Glomerular visceral epithelial cell (primary cell): ENCODE data around the gene TTC14.
A peak's percentile ranks its signal among the peaks of the same experiment; 100 is the strongest.
"Not testable (repeated sequence)": the region's sequence is repeated elsewhere in the genome, so short reads cannot be mapped to it uniquely, and the experiment has no call there.

Source experiments
- DNase-seq: peaks from one replicate; pipeline ENCODE4 v3.0.0-alpha.2; 2016; ENCODE audit errors: extremely low spot score

Gene TTC14, protein sequence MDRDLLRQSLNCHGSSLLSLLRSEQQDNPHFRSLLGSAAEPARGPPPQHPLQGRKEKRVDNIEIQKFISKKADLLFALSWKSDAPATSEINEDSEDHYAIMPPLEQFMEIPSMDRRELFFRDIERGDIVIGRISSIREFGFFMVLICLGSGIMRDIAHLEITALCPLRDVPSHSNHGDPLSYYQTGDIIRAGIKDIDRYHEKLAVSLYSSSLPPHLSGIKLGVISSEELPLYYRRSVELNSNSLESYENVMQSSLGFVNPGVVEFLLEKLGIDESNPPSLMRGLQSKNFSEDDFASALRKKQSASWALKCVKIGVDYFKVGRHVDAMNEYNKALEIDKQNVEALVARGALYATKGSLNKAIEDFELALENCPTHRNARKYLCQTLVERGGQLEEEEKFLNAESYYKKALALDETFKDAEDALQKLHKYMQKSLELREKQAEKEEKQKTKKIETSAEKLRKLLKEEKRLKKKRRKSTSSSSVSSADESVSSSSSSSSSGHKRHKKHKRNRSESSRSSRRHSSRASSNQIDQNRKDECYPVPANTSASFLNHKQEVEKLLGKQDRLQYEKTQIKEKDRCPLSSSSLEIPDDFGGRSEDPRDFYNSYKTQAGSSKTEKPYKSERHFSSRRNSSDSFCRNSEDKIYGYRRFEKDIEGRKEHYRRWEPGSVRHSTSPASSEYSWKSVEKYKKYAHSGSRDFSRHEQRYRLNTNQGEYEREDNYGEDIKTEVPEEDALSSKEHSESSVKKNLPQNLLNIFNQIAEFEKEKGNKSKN

DNA sequence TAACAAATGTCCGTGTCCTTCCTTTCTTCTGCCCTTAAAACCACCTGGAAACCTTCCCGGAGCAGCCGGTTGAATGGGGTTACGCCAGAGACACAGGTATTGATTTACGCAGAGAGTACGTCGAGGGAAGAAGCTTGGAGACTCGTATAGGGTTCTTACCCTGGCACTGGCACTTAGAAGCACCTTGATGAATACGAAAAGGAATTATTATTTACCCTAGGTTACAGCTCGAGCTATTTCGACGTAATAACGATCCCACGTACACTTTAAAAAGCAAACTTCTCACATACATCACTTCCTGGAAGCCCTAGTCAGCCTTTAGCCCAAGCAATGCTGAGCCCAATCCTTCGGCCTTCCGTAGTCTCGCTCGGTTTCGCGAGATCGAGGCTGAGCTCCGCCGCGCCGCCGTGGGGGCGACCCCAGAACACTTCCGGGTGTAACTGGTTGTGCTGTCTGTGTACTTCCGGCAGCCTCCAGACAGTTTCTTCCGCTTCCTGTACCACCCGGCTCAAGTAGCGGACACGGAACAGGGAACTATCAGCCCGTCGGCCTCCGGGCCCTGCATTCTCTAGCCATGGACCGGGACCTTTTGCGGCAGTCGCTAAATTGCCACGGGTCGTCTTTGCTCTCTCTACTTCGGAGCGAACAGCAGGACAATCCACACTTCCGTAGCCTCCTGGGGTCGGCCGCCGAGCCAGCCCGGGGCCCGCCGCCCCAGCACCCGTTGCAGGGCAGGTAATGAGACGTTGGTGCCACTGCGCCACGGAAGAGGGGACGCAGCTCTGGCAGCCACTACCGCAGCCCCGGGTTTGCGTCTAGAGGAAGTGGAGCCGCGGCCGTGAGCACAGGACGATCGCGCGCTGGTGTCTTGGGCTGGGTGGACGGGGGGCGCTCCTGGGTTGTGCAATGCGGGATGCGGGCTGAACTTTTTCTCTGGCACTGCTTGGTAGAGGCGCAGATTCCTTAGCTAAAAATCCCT, at the start of gene TTC14:
TTC14 (plus strand) TSS at position 476 of the 979 bp plus-strand sequence; CDS start at position 575, 99 bp downstream.
- peak; percentile 95 for DNase-seq

DNA sequence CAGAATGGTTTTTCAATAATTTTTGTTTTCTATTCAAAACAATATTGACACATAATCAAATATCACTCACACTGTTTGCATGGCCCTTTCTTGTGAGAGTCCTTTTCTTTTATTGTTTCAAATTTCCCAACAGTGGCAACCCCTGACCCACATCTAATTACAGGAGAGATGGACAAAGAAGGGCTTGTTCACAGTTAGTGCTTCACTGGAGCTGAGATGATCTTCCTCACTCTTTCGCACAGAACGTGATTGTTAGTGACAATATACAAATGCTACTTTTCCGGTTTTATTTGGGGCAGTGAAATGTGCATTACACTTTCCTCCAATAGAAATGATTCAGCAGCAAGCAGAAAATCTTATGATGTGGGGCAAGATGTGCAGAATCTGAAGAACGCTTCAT, 38.6 kb upstream of the TTC14 start:
- no peak for DNase-seq

DNA sequence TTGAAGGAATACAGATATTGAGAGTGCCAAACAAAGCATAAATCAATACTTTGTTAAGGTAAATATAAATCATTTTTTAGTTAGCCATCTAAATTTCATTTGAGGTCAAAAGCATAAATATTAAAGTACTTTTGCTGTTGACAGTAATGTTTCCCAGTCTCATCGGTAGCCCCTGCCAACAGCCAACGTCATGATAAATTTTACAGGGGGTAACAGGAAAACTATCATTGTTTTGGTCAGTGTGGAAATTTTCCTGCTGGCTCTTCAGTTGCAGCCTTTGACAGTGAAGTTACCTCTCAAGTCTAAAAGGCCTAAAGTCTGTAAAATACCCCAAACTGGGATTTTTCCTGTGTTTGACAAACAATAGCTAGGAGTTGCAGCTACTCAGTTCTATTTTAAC, 37.3 kb upstream of the TTC14 start:
- DNase-seq, result no peak

GRCh38 chr3:180570238-180570637, 31.7 kb upstream of the TTC14 start:
- DNase-seq, result no peak

DNA sequence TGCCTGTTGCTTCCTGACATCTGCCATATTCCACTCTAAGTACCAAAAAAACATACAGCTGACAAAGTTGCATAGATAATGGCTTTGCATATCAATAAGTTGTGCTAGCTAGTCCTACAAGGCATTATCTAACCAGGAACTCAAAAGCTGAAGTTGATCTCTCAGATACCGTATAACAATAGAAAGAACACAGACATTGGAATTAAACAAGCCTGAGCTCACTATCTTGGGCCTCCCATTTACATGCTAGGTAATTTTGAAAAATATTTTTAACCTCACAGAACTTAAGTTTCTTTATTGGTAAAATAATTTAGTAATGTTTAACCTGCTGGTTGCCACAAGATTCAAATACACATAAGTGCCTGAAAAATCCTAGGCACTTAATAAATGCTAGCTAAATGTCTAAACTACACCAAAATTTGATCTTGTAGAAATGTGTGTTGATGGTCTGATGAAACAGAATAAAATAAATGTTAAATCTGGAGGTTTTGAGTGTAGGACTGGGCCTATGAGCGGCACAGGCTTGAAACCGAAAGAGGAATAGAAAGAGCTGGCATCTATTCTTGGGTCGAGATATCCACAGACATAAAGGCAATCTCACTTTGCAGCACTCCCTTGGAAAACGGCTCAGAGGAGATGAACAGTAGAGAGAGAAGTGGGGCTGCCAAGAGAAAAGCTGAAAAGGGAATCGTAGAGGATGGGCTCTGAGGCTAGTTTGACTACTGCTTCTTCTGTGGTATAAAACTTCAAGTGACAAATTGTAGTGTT, 29.9 kb upstream of the TTC14 start:
- DNase-seq, result no peak

GRCh38 chr3:180575571-180575970, 26.4 kb upstream of the TTC14 start:
- no peak for DNase-seq

DNA sequence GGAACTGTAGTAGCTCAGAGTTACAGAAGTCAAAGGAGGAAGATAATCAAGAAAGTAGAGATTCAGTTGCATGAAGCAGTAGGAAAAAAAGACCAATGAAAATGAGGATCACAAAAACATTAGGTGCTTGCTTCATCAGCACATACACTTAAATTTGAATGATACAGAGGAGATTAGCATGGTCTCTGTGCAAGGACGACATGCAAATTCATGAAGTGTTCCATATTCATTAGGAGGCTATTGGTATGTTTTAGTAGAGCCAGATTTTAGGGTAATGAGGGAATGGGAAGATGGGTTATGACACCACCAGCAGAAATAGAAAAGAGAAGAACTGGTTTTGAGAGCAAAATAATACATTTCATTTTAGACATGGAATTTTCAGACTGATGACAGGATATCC, 21.0 kb upstream of the TTC14 start:
- no peak for DNase-seq

DNA sequence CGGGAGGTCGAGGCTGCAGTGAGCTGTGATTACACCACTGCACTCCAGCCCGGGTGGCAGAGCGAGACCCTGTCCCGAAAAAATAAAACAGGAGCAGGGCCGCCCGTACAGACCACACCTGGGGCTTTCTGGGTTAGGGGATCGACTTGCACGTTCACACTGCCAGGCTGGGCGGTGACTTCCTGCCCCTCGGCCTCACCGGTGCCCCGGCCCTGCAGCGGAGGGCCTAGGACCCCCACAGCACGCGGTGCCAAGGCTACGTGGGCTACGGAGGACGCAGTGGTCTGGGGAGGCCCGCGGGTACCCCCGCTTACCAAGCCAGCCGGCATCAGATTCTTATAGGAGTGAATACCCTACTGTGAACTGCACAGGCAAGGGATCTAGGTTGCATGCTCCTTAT, 11.6 kb upstream of the TTC14 start:
- no peak for DNase-seq

GRCh38 chr3:180593631-180594030, 8.3 kb upstream of the TTC14 start:
- DNase-seq, result not testable (repeated sequence)

GRCh38 chr3:180594631-180595558, 7.1 kb upstream of the TTC14 start:
- DNase-seq, result peak; percentile 18

DNA sequence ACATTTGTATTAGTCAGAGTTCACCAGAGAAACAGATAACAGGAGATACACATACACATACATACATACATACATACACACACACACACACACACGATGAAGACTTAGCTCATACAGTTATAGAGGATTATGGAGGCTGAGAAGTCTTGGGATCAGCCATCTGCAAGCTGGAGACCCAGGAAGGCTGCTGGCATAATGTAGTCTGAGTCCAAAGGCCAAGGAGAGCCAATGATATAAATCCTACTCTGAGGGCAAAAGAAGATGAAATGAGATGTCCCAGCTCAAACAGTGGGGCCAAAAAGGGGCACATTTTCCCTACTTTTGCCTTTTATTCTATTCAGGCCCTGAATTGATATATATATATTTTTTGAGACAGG, 6.4 kb upstream of the TTC14 start:
- no peak for DNase-seq

- DNase-seq, result no peak
Measured at GRCh38 chr3:180600473-180600872, 1.5 kb upstream of the TTC14 start.

DNA sequence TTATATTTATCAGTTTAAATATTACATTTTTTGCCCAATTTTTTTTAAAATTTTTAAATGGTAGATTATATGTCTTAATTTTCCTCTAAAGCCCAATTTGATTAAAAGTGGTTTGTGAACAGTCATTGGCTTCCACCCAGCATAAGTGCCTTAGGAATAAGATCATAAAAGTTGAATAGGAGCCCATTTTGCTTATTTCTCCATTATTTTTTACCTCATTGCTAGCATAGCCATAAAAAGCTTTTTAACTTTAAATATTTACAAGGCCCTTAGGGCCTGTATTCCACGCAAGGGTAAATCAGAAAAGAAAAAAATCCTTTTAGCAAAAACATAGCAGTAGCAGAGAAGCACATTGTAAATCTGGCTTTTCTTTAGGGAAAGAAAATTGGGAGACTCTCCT, 9.0 kb downstream of the TTC14 start:
- no peak for DNase-seq

DNA sequence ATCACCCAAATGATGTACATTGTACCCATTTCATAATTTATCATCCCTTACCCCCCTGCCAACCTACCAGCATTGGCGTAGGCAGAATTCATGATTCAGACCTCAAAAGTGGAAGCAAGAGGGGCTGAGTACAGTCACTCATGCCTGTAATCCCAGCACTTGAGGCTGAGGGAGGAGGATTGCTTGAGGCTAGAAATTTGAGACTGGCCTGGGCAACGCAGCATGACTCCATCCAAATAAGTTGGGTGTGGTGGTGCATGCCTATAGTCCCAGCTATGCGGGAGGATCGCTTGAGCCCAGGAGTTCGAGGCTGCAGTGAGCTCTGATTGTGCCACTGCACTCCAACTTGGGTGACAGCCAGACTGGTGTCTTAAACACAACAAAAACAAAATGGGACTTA, 10.4 kb downstream of the TTC14 start:
- DNase-seq, result no peak

DNA sequence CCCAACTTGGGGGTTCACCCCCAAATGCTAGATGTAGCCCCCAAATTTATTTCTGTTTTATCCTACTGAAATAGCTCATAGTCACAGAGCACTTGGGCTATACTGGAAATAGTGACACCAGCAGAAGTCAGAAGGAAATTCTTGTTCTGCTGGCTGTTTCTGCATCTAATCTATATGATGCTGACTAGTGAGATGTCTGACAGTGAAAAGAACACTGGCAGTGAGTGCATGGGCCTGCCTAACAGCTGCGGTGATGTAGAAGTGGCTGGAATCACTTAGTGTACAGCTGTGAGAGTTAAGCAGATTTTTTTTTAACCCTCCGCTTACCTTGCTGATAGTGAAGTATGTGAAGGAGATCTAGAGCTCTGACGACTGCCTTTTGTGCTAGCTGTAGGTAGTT, 14.0 kb downstream of the TTC14 start:
- DNase-seq, result no peak

DNA sequence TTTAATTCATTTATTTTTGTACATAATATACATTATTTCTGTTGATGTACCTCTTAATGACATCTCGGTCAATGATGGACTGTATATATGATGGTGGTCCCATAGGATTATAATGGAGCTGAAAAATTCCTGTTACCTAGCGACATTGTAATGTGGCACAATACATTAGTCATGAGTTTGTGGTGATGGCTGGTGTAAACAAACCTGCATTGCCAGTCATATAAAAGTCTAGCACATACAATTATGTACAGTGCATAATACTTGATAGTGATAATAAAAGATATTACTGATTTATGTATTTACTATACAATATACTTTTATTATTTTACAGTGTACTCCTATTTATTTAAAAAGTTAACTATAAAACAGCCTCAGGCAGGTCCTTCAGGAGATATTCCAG, 15.1 kb downstream of the TTC14 start:
- DNase-seq, result no peak

DNA sequence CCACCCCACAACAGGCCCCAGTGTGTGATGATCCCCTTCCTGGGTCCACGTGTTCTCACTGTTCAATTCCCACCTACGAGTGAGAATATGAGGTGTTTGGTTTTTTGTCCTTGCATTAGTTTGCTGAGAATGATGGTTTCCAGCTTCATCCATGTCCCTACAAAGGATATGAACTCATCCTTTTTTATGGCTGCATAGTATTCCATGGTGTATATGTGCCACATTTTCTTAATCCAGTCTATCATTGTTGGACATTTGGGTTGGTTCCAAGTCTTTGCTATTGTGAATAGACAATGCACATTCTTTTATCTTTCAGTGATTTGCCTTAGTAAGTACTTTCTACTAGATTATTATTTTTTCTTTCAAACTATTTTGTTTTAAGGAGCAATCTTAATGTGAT, 16.6 kb downstream of the TTC14 start:
- not testable (repeated sequence) for DNase-seq

GRCh38 chr3:180619723-180620122, 17.8 kb downstream of the TTC14 start:
- no peak for DNase-seq

GRCh38 chr3:180624714-180625113, 22.8 kb downstream of the TTC14 start:
- no peak for DNase-seq

DNA sequence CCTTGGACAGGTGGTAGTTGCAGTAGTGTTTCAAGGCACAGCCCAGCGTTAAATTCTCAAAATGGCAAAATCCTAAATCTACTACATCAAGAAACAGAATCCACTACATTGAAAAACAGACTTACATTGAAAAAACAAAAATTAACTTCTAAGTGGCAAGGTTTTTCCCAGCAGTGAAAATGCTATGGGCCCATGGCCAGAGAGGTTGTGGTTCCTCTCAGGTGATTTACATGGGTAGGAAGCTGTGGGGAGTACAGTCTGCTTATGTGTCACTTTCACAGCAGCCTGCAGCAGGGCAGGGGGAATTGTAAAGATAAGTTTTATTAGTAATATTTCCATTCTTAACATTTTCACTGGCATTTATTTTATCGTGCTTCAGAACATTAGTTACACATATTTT, 24.9 kb downstream of the TTC14 start:
- DNase-seq, result no peak
